ENCODE data around the gene SMURF1.
A peak's percentile ranks its signal among the peaks of the same experiment; 100 is the strongest.

Gene SMURF1

DNA sequence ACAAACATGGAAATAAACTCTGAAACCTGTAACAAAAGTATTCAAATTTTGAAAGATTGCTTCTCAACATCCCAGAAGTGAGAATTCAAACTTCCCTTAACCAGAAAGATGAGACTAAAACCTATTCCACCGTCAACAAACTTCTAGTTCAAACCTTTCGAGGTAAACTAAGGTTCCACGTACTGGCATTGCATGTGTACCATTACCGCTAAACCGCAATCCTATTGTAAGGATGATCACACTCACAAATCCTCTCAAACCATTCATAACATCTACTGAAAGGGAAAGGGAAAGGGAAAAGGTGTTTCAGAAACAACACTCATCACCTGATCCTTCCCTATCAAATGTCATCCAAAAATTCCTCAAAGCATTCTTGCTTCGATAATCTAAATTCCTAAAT lies 3.1 kb downstream of the SMURF1 start:
- no peak for TF ChIP-seq CTCF (IDR thresholded peaks at IDR 0.05)
- H3K4me3 Mint-ChIP-seq: peak overlapping the region; percentile 82

GRCh38 chr7:99139036-99139435 lies 4.9 kb downstream of the SMURF1 start:
- no peak for DNase-seq
- TF ChIP-seq CTCF (IDR thresholded peaks at IDR 0.05): no peak
- Mint-ChIP-seq H3K9me3 (no peaks in the 10 kb centered on the region), H3K27ac (no peak overlapping the region), H3K36me3 (ENCODE audit: low read depth) (peaks cover 8% of the 10 kb centered on the region), H3K27me3 (ENCODE audit: low read depth, poor library complexity) (no peaks in the 10 kb centered on the region), H3K4me1 (peaks cover 48% of the 10 kb centered on the region), H3K4me3 (no peak overlapping the region)

More for the DNA sequence above, 3.1 kb downstream of the SMURF1 start:
- Mint-ChIP-seq H3K4me1 (peaks cover 54% of the 10 kb centered on the region), H3K27me3 (ENCODE audit: low read depth, poor library complexity) (peaks cover 4% of the 10 kb centered on the region), H3K36me3 (ENCODE audit: low read depth) (peaks cover 8% of the 10 kb centered on the region), H3K9me3 (no peaks in the 10 kb centered on the region), H3K27ac (no peak overlapping the region)
- no peak for DNase-seq

- Mint-ChIP-seq H3K36me3 (ENCODE audit: low read depth) (peaks cover 18% of the 10 kb centered on the region), H3K4me1 (peaks cover 53% of the 10 kb centered on the region), H3K27ac (peak overlapping the region; percentile 15), H3K4me3 (peak overlapping the region; percentile 56), H3K9me3 (peaks cover 3% of the 10 kb centered on the region), H3K27me3 (ENCODE audit: low read depth, poor library complexity) (no peaks in the 10 kb centered on the region)
- TF ChIP-seq CTCF (IDR thresholded peaks at IDR 0.05): no peak
- peak; percentile 53 for DNase-seq
Observed at GRCh38 chr7:99137411-99138180, 6.3 kb downstream of the SMURF1 start.

DNA sequence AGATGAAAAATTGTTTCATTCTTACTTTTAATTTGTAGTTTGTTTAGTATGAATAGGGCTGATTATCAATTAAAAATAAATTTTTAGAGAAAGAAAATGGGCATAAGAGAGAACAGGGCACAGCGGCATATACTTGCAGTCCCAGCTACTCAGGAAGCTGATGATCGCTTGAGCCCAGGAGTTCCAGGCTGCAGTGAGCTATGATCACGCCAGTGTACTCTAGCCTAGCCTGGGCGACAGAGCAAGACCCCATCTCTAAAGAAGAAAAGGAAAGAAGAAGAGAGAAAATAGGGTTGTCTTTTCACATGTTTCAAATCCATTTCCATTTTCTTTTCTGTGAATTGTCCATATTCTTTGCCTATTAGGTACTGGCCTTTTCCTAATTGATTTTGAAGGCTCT lies 8.0 kb downstream of the SMURF1 start:
- no peak overlapping the region for H3K27ac Mint-ChIP-seq
- peaks cover 44% of the 10 kb centered on the region for H3K4me1 Mint-ChIP-seq

GRCh38 chr7:99133766-99134564 lies 9.9 kb downstream of the SMURF1 start:
- TF ChIP-seq CTCF (IDR thresholded peaks at IDR 0.05): no peak
- Mint-ChIP-seq H3K27me3 (ENCODE audit: low read depth, poor library complexity) (peaks cover 3% of the 10 kb centered on the region), H3K4me3 (no peak overlapping the region), H3K4me1 (peaks cover 31% of the 10 kb centered on the region), H3K9me3 (peaks cover 3% of the 10 kb centered on the region), H3K36me3 (ENCODE audit: low read depth) (peaks cover 15% of the 10 kb centered on the region), H3K27ac (no peak overlapping the region)
- DNase-seq: no peak

More for the DNA sequence above, 8.0 kb downstream of the SMURF1 start:
- no peak for DNase-seq
- TF ChIP-seq CTCF (IDR thresholded peaks at IDR 0.05): no peak
- H3K27me3 Mint-ChIP-seq (ENCODE audit: low read depth, poor library complexity): peaks cover 3% of the 10 kb centered on the region
- peaks cover 3% of the 10 kb centered on the region for H3K9me3 Mint-ChIP-seq
- no peak overlapping the region for H3K4me3 Mint-ChIP-seq
- H3K36me3 Mint-ChIP-seq (ENCODE audit: low read depth): peaks cover 21% of the 10 kb centered on the region
